Naive B cell (primary cell): Measurements from ENCODE around the gene KREMEN2. TPM values are rescaled to one million over a fixed set of nuclear protein-coding genes. Genes with fewer than 3 reads are reported as not detected.

Experiments
- ATAC-seq, 2 donors: fragments of 150-1000 bp; cut with Tn5 transposase; 2 replicates each; pipeline ENCODE4 v1.10.0; 2021; ENCODE audit warnings: low read depth in 2 of 2, mild to moderate bottlenecking in 2 of 2, moderate library complexity in 2 of 2
- DNase-seq: peaks from one replicate; pipeline ENCODE4 v3.0.0; 2022
- H3K27ac Mint-ChIP-seq, 6 donors: one replicate each; pipeline ENCODE4 v1.8.0; 2020 to 2022; ENCODE audit warnings: mild to moderate bottlenecking in 6 of 6, mixed read lengths in 6 of 6, moderate library complexity in 5 of 6, inconsistent platforms in 2 of 6
- H3K27me3 Mint-ChIP-seq, 3 donors: one replicate each; pipeline ENCODE4 v1.8.0; 2021 to 2022; ENCODE audit warnings: mixed read lengths in 3 of 3, mild to moderate bottlenecking in 1 of 3
- H3K36me3 Mint-ChIP-seq, 2 donors: one replicate each; pipeline ENCODE4 v1.8.0; 2020 to 2022; ENCODE audit warnings: mixed read lengths in 2 of 2, inconsistent platforms in 1 of 2, mild to moderate bottlenecking in 1 of 2
- H3K4me1 Mint-ChIP-seq, 3 donors: one replicate each; pipeline ENCODE4 v1.8.0; 2020 to 2022; ENCODE audit warnings: mixed read lengths in 3 of 3, inconsistent platforms in 1 of 3, mild to moderate bottlenecking in 1 of 3, moderate library complexity in 1 of 3
- H3K4me3 Mint-ChIP-seq, 8 donors: one replicate each; pipeline ENCODE4 v1.8.0; 2020 to 2022; ENCODE audit warnings: mild to moderate bottlenecking in 8 of 8, mixed read lengths in 8 of 8, moderate library complexity in 8 of 8, inconsistent platforms in 2 of 8
- H3K9me3 Mint-ChIP-seq, 7 donors: one replicate each; pipeline ENCODE4 v1.8.0; 2020 to 2022; ENCODE audit warnings: mixed read lengths in 7 of 7, mild to moderate bottlenecking in 5 of 7, inconsistent platforms in 2 of 7, moderate library complexity in 1 of 7
- polyA plus RNA-seq, 6 donors: library from polyadenylated mRNA; unstranded; fragments of 300-500 nt; fragmentation: Illumina TruSeq; gene quantifications; one replicate each; pipeline ENCODE4 v1.2.3, GENCODE V29; 2021; ENCODE audit warnings: low read depth in 6 of 6

KREMEN2 gene
- polyA plus RNA-seq, 6 donors from 2014 or later: 0.25 to 4.4 (median 1.2) TPM; not detected in 1

GRCh38 chr16:2996298-2996697 is 32.2 kb downstream of the KREMEN2 start:
- Mint-ChIP-seq H3K27me3 (peaks cover 0 to 38% (median 22%) of the 10 kb centered on the region in 3 donors), H3K4me1 (no peaks in the 10 kb centered on the region)
- ATAC-seq: no peak

DNA sequence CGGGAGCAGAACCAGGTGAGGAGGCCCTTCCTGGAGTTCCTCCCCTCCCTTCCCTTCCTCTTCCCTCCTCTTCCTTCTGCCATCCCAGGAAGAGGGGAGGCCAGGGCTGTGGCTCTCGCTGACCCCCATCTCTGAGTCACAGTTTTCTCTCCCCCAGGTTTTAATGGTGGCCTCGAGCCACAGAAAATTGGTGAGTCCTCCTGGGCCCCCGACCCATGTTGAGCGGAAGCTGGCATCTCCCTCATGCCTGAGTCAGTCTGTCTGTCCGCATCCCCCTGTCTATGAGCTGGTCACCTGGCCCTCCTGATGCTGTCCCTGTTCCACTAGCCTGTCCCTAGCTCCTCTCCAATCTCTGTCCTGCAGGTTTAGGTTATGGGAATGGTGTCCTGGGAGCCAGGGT is 35.9 kb downstream of the KREMEN2 start:
- H3K27me3 Mint-ChIP-seq: peaks cover 0 to 33% (median 15%) of the 10 kb centered on the region in 3 donors
- peak overlapping the region in 1 of 6 donors; percentile 21 for H3K27ac Mint-ChIP-seq
- H3K4me3 Mint-ChIP-seq: no peak overlapping the region
- no peak for ATAC-seq
- no peak for DNase-seq
- no peaks in the 10 kb centered on the region for H3K36me3 Mint-ChIP-seq
- peaks cover 3 to 5% (median 3%) of the 10 kb centered on the region in 3 donors for H3K4me1 Mint-ChIP-seq
- no peaks in the 10 kb centered on the region for H3K9me3 Mint-ChIP-seq

More at GRCh38 chr16:2996298-2996697, 32.2 kb downstream of the KREMEN2 start:
- H3K27ac Mint-ChIP-seq: no peak overlapping the region
- H3K4me3 Mint-ChIP-seq: no peak overlapping the region
- no peak for DNase-seq
- no peaks in the 10 kb centered on the region for H3K9me3 Mint-ChIP-seq
- H3K36me3 Mint-ChIP-seq: no peaks in the 10 kb centered on the region

GRCh38 chr16:3000540-3000939 is 36.5 kb downstream of the KREMEN2 start:
- ATAC-seq: no peak
- no peak for DNase-seq
- Mint-ChIP-seq H3K4me3 (peak overlapping the region in 1 of 8 donors; percentile 50), H3K4me1 (peaks cover 4 to 6% (median 5%) of the 10 kb centered on the region in 3 donors), H3K36me3 (no peaks in the 10 kb centered on the region), H3K27ac (no peak overlapping the region), H3K9me3 (no peaks in the 10 kb centered on the region), H3K27me3 (peaks cover 0 to 36% (median 15%) of the 10 kb centered on the region in 3 donors)

DNA sequence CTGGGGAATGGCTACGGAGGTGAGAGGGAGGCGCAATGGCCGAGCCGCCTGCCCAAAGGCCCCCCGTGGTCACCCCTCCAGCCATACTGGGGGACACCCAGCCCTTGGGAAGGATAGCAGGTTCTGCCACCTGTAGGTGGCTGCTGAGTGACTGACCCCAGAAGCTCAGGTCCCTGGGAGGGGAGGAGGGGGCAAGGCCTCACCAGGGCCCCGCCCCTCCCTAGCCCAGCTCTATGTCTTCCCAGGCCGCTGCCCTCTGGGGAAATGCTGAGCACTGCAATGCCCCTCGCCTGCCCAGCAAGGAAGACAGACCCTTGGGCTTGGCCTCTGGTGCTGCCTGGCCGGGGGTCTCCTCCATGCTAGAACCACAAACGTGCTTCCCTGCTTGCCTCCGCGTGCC is 37.2 kb downstream of the KREMEN2 start:
- no peak for ATAC-seq
- Mint-ChIP-seq H3K4me3 (no peak overlapping the region), H3K4me1 (peaks cover 4 to 6% (median 5%) of the 10 kb centered on the region in 3 donors), H3K36me3 (no peaks in the 10 kb centered on the region), H3K27me3 (peaks cover 0 to 36% (median 15%) of the 10 kb centered on the region in 3 donors), H3K27ac (no peak overlapping the region), H3K9me3 (no peaks in the 10 kb centered on the region)
- DNase-seq: no peak

DNA sequence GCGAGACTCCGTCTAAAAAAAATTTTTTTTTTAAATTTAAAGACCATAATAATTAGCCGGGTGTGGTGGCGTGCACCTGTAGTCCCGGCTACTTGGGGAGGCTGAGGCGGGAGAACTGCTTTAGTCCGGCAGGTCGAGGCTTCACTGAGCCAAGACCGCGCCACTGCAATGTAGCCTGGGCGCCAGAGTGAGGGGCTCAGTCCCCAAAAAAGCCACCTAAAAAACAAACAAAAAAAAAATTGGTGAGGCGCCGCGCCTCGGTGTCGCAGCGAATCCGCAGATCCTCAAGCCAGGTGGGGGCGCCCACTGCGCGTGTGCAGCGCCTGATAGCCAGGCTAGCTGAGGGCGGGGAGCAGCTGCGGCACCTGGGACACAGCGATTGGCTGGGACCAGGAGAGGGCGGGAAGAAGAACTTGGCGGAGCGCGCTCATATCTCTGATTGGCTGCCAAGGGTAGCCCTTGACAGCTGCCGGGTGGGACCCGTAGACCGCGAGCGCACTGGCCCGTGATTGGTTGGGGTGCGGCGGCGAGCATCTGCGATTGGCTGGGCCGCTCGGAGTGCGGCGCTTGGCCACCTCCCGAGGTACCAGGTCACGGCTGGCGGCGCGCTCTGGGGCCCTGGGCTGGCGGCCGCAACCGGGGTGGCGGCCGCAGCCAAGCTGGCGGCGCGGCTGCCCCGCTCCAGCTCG is 39.7 kb downstream of the KREMEN2 start:
- H3K4me1 Mint-ChIP-seq: peaks cover 21 to 26% (median 25%) of the 10 kb centered on the region in 3 donors
- ATAC-seq: peak; percentile 97
- H3K36me3 Mint-ChIP-seq: no peaks in the 10 kb centered on the region
- DNase-seq: peak; percentile 96
- H3K4me3 Mint-ChIP-seq: peak overlapping the region; percentile 77 to 87 (median 82)
- peak overlapping the region in 1 of 6 donors; percentile 69 for H3K27ac Mint-ChIP-seq
- H3K9me3 Mint-ChIP-seq: no peaks in the 10 kb centered on the region
- H3K27me3 Mint-ChIP-seq: peaks cover 11 to 34% (median 15%) of the 10 kb centered on the region in 3 donors

DNA sequence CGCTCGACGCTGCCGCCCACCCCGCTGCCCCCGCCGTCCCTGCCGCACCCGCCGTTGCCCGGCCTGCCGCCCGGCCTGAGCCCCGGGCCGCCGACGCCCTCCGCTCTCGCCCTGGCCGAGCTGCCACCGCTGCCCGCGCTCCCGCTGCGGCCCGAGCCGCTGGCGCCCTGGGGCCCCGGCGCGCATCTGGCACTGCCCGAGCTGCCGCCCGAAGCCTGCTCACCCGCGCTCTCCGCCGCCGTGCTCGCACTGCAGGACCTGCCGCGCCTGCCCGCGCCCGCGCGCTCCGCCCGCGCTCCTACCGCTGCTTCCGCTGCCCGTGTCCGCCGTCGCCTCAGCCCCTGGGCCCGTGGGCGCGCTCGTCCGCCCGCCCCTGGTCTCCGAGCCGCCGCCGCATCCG is 40.2 kb downstream of the KREMEN2 start:
- peak overlapping the region in 1 of 6 donors; percentile 29 for H3K27ac Mint-ChIP-seq
- peak; percentile 3 to 6 for ATAC-seq
- peaks cover 11 to 29% (median 15%) of the 10 kb centered on the region in 3 donors for H3K27me3 Mint-ChIP-seq
- H3K4me3 Mint-ChIP-seq: peak overlapping the region in 1 of 8 donors; percentile 77
- H3K36me3 Mint-ChIP-seq: no peaks in the 10 kb centered on the region
- H3K9me3 Mint-ChIP-seq: no peaks in the 10 kb centered on the region
- DNase-seq: no peak
- peaks cover 21 to 29% (median 25%) of the 10 kb centered on the region in 3 donors for H3K4me1 Mint-ChIP-seq

DNA sequence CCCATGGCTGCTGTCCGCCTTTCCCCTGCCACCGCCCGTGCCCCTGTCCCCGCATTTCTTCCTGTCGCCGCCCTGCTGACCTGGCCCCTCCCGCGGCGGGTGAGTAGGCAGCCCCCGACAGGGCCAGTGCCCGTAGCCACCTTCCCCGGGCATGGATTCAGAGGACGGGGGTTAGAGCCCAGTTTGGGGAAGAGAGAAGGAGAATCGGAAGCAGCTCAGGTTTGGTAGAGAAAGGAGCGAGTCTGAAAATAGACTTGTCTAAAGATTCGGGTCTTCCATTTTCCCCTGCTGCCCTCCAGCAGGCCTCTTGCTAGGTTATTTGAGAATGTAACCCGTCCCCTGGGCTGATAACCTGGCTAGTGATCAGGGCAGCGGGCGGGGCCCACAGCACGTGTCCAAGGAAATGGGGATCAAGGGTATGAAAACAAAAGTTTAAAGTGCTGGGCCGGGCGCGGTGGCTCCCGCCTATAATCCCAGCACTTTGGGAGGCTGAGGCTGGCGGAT is 40.8 kb downstream of the KREMEN2 start:
- Mint-ChIP-seq H3K27me3 (peaks cover 11 to 24% (median 13%) of the 10 kb centered on the region in 3 donors), H3K9me3 (no peaks in the 10 kb centered on the region), H3K4me1 (peaks cover 21 to 29% (median 25%) of the 10 kb centered on the region in 3 donors), H3K4me3 (peak overlapping the region; percentile 46 to 87 (median 75)), H3K27ac (peak overlapping the region in 1 of 6 donors; percentile 29), H3K36me3 (no peaks in the 10 kb centered on the region)
- ATAC-seq (no peak), DNase-seq (no peak)

GRCh38 chr16:3007059-3007956 is 43.2 kb downstream of the KREMEN2 start:
- Mint-ChIP-seq H3K9me3 (no peaks in the 10 kb centered on the region), H3K4me1 (peaks cover 22 to 29% (median 28%) of the 10 kb centered on the region in 3 donors), H3K27ac (peak overlapping the region in 2 of 6 donors; percentile 20 to 47), H3K4me3 (peak overlapping the region in 7 of 8 donors; percentile 72 to 86 (median 79)), H3K36me3 (no peaks in the 10 kb centered on the region), H3K27me3 (peaks cover 3 to 21% (median 11%) of the 10 kb centered on the region in 3 donors)
- no peak for DNase-seq
- no peak for ATAC-seq

DNA sequence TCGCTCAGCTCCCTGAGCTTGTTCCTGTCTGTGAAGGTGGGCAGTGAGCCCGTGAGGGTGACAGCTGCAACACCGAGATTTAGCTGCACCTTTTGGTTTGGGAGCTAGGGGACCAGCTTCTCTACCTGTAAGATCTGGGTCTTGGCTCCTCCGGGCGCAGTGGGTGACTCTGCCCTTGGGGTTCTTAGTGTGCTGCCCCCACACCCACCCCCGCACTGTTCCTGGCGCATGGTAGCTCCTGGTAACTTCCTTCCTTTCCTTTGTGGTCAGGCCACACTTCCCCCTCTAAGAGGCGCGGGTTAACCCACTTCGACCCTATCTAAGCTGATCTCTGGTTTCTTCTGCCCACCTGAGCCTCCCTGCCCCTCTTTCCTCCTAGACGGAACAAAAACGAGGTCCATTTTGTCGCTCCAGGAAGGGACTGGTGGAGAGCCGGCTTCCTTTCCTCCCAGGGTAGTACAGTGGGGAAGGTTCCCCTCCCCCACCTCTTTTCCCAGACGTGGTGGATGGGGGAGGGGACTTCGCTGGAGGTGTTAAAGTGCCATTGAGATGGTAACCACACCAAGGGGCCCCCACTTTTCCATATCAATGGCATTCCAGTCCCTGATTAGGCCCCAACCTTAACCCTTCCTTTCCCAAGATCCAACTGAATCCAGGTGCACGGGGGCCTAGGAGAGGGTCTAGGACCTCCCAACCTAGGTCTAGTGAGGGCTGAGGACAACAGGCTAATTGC is 44.0 kb downstream of the KREMEN2 start:
- ATAC-seq (no peak), DNase-seq (no peak)
- Mint-ChIP-seq H3K9me3 (no peaks in the 10 kb centered on the region), H3K4me3 (peak overlapping the region; percentile 45 to 86 (median 78)), H3K27ac (peak overlapping the region in 2 of 6 donors; percentile 20 to 47), H3K36me3 (no peaks in the 10 kb centered on the region), H3K4me1 (peaks cover 26 to 35% (median 29%) of the 10 kb centered on the region in 3 donors), H3K27me3 (peaks cover 9 to 29% (median 11%) of the 10 kb centered on the region in 3 donors)

DNA sequence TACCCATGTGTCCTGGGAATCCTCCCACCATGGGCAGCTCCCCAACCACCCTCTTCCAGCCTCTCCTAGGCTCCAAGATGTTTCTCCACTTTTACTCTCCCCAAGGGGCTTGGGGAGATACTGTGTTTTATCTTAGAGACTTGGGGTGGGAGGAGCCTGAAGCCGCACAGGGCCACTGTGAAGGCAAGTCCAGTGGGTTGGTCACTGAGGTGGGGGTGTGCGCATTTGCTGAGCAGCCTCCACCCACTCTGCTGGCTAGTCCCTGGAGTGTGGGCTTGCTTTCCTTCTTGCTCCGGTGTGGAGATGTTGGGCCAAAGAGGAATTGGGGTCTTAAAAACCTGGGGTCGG is 44.6 kb downstream of the KREMEN2 start:
- DNase-seq: no peak
- ATAC-seq: no peak
- H3K36me3 Mint-ChIP-seq: no peaks in the 10 kb centered on the region
- H3K27me3 Mint-ChIP-seq: peaks cover 9 to 35% (median 11%) of the 10 kb centered on the region in 3 donors
- H3K4me1 Mint-ChIP-seq: peaks cover 26 to 35% (median 27%) of the 10 kb centered on the region in 3 donors
- H3K4me3 Mint-ChIP-seq: peak overlapping the region in 3 of 8 donors; percentile 72 to 82 (median 79)
- no peaks in the 10 kb centered on the region for H3K9me3 Mint-ChIP-seq
- no peak overlapping the region for H3K27ac Mint-ChIP-seq

DNA sequence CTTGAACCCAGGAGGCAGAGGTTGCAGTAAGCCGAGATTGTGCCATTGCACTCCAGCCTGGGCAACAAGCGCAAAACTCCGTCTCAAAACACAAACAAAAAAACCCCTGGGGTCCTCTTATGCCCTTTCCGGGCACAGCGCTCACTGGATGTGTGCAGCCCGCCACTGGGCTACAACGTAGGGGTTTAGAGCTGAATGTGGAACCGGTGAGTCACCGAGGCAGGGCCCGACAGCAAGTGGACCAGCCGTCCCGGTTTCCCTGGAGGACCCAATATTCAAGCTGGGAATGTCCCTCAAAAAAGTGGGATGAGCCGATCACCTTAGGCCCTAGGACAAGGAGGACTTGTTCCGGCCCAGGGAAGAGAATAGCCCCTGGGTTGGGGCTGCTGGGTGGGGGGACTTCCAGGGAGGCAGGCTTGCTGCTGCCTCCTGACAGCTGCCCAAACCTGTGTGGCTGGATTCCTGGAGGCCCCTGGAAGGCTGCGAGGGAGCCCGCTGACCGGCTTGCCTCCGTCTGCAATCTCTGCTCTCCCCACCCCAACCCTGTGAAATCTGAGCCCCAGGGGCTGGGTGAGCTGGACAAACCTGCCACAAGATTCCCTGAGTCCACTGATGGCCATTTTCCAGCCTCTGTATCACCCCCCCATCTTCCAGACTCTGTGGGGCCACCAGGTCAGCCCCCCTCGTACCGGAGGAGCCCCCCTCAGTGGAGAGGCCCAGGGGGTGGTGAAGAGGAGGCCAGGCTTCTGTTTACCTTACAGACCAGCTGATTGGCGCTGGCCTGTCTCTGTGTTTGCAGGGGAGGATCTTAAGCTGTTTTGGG is 45.7 kb downstream of the KREMEN2 start:
- peaks cover 11 to 45% (median 19%) of the 10 kb centered on the region in 3 donors for H3K27me3 Mint-ChIP-seq
- H3K36me3 Mint-ChIP-seq: no peaks in the 10 kb centered on the region
- ATAC-seq (no peak), DNase-seq (no peak)
- H3K4me3 Mint-ChIP-seq: peak overlapping the region in 1 of 8 donors; percentile 63
- H3K9me3 Mint-ChIP-seq: no peaks in the 10 kb centered on the region
- H3K27ac Mint-ChIP-seq: no peak overlapping the region
- H3K4me1 Mint-ChIP-seq: peaks cover 24 to 33% (median 26%) of the 10 kb centered on the region in 3 donors

- Mint-ChIP-seq H3K36me3 (no peaks in the 10 kb centered on the region), H3K4me3 (no peak overlapping the region), H3K4me1 (peaks cover 21 to 30% (median 23%) of the 10 kb centered on the region in 3 donors), H3K27ac (no peak overlapping the region), H3K9me3 (no peaks in the 10 kb centered on the region), H3K27me3 (peaks cover 15 to 44% (median 20%) of the 10 kb centered on the region in 3 donors)
- no peak for ATAC-seq
- no peak for DNase-seq
These were observed 46.4 kb downstream of the KREMEN2 start for GRCh38 chr16:3010510-3010909.
